Right hindlimb (tissue), 1 donor: ENCODE measurements around the gene YIF1B.

Experiments used
- DNase-seq: peaks from one replicate; pipeline ENCODE4 v3.0.0-alpha.2; 2018

YIF1B gene

DNA sequence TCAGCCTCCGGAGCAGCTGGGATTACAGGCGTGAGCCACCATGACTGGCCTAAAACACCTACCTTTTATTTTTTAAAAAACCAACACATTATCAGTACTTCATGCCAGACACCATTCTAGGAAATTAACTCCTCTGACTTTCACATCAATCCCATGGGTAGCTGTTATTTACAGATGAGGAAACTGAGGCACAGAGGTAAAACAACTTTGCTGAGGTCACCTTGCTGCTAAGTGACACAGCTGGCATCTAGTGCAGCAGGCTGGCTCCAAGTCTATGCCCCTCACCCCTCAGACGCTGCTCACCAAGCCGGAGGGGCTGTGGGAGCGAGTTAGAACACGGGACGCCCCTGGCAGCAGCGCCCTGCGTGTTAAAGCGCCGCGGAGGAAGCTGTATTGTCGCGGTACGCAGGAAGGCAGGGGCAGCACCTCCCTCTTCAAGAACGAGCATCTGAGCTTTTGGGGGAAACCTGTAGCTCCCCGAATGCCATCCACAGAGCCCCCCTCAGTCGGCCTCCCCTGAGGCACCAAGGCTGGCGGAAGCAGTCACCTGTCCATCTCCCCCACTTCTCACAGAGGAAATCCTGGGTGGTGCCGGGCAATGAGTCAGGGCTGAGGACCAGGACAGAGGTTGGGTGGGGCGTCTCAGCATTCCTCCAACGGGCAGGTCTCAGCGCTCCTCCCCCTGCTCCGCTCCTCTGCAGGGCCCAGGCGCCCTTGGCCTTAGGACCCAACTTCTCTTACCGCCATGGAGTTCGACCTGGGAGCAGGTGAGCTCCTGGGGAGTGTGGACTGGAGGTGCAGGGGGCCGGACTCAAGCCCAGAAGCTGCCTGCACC is 12.0 kb downstream of the YIF1B start, which contains the start of gene C19orf33:
Gene C19orf33 (plus strand): TSS at position 735 of the 835 bp plus-strand sequence. CDS start 11 bp downstream, at position 746.
- no peak for DNase-seq

DNA sequence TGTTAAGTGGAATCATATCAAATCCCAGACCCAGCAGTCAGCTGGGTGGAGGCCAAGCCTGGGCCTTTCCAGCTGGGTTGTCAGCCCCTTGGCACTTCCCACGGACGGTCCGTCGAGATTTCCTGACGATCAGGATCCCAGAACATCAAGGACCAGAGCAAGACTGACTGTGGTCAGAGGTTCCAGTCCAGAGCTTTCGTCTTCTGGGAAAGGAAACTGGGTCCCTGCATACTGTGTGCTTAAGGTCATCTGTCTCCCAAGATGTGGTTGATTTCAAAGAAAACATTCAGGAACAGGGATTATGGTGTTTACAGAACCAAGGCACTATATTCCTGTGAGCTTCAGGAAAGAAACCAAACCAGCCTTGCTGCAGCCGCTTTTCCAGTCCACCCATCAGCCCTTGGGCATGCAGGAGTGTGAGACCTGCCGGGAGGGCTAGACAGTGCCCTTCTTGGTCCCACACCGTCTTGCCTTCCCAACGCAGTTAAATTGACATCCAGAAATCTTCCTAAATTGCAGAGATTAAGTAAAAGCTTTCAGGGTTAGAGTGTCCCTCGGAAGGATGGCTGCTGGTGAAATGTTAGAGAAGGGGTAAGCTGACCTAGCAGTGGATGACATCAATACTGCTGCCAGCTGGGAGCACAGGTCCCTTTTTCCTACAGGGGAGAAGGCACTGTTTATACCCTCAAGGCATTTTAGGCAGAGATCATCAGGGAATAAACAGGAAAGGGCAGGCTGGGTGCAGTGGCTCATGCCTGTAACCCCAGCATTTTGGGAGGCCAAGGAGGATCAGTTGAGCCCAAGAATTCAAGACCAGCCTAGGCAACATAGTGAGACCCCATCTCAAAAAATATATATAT is 16.7 kb downstream of the YIF1B start:
- DNase-seq = no peak

DNA sequence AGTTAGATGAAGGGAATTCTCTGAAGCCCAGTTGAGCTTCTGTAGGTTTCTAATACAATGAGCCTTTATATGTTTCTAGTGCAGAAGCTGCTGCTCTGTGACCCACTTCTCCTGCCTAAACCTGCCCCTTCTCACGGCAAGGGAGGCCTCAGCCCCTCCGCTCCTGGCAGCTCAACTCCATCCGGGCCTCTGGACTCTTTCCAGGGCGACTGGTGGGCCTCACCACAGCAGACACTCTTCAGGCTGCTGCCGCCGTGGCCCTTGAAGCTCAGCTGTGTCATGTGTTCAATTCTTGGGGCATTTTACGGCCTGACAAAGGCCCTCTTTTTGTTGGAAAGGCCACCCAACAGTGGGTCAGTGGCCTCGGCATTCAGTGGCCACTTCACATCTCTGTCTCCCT is 21.7 kb downstream of the YIF1B start:
- DNase-seq = no peak

DNA sequence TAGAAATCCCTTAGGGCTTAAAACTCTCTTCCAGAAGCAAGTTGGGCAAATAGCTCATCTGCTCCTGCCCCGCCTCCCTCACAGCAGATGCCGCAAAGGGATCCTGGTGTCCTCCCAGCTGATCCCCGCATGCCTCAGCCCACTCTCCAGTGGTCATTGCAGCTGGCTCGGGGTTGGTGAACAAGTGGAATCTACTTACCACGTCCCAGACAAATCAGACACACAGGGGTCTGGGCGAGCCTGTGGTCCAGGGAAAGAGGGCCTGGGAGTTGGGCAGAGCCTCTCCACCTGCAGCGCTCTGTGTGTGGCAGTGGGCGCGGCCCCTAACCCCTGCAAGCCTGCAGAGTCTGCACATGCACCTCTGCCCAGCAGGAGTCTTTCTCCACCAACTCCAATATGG is 22.5 kb downstream of the YIF1B start:
- DNase-seq = no peak

DNA sequence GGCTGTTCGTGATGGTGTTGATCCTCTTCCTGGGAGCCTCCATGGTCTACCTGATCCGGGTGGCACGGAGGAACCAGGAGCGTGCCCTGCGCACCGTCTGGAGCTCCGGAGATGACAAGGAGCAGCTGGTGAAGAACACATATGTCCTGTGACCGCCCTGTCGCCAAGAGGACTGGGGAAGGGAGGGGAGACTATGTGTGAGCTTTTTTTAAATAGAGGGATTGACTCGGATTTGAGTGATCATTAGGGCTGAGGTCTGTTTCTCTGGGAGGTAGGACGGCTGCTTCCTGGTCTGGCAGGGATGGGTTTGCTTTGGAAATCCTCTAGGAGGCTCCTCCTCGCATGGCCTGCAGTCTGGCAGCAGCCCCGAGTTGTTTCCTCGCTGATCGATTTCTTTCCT is 23.9 kb downstream of the YIF1B start:
- no peak for DNase-seq

DNA sequence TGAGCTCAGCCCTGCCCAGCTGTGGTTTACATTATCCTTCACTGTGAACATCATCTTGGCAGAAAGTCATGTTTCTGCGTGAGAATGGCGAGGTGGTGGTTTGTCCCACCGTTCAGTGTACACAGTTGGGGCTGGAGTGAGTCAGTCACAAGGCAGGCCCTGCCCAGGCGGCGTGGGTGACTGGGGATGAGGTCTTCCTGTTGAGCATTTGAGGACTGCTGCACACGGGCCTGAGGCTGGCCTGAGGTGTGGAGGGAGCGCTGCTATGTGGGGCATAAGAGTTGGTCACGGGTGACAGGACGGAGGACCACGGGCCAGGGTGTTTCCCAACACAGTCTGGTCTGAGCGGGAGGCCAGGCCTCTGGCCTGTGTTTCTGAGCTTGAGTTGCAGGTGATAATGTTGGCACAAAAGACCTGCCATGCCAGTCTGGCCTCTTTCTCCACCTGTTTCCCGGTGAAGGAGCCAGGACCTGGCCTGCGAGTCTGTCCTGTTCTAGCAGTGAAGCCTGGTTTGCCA is 25.1 kb downstream of the YIF1B start:
- peak; percentile 63 for DNase-seq

DNA sequence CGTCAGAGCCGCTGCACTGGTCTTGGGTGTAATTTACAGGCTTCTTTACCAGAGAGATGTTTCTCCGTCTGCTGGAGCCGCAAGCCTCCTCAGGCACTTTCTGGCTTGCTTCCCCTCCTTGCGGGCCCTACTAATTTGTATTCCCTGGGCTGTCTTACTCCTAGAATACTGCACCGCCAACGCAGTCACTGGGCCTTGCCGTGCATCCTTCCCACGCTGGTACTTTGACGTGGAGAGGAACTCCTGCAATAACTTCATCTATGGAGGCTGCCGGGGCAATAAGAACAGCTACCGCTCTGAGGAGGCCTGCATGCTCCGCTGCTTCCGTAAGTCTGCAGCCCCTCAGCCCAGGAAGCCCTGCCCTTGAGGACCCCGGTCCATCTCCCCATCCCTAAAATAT is 25.8 kb downstream of the YIF1B start:
- no peak for DNase-seq

DNA sequence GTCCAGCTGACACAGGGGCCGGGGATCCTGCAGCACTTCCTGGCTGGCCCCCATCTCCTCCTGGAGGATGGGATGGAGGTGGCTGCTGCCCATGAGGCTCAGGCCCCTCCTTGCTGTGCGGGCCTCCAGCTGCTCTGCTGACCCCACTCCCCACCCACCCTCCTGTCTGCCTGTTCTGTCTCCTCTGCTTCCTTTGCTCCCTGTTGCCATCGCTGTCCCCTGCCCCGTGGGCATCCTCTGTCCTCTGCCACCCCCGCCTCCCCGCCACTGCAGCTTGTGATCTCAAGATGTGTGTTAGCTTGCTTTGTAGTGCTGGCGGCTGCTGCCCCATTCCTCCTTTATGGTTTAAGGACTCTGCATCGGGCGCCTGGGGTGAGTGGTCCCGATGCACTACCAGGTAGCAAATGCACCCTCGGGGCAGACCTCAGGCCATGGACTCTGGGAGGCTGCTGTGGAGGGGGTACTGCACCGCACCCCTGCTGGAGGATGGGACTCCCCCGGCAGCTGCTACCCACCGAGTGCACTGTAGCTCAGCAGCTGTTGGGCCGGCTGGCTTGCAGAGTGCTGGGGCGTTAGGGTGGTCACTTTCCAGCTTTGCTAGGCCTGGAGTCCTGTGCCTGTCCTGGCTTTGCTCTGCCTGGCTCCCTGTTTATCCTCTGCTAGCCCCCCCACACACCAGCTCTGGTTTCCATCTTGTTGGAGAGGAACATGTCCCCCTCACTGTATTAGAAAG is 27.5 kb downstream of the YIF1B start:
- no peak for DNase-seq

DNA sequence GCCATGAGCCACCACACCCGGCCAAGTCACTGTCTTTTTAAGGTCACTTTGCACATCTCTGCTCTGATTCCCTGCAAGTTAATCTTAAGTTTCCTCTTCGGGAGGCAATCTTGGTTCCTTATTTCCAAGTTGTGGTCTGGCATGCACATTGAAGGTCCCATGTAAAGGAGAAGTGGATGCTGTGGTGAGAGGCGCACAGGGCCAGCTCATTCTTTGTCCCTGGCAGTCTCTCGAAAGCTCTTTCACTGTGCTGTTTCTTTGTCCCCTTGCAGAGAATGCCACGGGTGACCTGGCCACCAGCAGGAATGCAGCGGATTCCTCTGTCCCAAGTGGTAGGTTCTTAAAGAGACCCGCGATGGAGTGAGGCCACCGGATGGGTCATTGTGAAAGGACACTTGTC is 28.1 kb downstream of the YIF1B start:
- no peak for DNase-seq

DNA sequence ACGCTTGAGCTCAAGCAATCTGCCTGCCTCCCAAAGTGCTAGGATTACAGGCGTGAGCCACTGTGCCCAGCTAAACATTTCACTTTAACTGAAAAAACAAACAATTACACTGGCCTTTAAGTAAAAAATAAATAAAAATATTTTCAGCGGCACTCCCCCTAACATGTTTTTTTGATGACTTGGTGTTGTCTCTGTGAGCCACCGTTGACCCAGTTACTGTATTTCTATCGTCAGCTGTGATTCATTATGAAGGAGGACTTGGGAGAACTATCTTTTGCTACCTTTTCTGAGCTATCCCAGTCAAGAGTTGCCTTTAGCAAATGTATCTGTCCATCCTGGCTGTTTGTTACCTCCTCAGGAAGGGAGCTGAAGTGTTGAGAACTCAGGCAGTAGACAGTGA is 30.2 kb downstream of the YIF1B start:
- DNase-seq = no peak

DNA sequence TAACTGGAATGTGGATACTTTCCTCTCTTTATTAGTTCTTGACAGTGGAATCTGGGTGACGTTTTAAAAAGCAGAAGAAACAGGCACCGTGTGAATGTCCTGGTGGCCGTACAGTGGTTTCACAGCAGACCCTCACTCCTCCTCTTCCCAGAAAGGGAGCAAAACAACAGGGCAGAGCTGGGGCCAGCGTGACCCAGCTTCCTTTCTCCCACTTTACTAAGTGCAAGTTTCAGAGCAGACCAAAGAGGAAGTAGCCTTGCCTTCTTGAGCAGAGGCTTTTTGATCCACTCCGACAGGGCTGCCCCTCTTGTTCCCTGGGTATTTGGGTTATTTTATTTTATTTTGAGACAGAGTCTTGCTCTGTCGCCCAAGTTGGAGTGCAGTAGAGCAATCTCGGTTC is 31.3 kb downstream of the YIF1B start:
- no peak for DNase-seq

DNA sequence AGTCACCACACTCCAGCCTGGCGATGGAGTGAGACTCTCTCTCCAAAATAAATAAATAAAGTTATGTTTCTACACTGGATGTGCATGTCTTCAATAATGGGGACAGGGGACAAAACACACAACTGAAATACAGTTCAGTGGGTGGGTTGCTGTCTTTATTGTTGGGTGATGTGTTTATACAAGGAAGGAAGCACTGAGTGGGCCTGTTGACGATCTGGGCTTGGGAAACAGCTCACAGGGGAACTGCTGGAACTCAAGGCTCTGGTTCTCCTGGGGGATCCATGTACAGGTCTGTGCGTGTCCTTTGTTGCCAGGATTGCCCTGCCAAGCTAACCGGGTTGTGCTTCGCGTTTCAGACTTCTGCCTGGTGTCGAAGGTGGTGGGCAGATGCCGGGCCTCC is 32.5 kb downstream of the YIF1B start:
- DNase-seq = no peak

DNA sequence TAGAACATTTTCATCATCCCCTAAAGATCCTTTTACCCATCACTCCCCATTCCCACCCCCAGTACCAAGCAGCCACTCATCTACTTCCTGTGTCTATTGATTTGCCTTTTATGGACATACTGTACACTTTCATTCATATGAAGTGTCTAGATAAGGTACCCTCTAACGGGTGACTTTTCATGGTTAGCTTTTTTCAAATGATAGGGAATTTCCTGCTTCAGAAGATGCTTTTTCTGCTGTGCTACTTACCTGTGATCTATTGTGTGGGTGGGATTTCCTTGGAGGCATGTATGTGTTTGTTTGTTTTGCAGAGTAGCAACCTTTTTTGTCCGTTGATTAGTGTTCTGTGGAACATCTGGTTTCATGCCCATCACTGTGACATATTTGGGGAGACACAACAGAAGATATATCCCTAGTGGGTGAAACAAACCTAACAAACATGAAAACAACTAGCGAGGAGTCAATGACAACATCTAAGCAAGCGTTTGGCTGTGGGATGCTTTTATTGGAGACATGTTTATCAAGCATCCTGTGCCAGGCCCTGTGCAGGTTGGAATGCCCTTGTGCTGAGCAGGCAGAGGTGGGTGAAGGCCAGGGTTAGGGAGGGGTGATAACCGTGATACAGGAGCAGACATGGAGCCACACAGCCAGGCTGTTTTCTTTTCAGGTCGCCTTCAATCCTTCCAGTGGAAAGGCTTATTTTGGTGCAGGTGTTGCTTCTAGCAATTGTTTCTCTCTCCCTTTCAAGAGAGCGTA is 33.8 kb downstream of the YIF1B start:
- no peak for DNase-seq

DNA sequence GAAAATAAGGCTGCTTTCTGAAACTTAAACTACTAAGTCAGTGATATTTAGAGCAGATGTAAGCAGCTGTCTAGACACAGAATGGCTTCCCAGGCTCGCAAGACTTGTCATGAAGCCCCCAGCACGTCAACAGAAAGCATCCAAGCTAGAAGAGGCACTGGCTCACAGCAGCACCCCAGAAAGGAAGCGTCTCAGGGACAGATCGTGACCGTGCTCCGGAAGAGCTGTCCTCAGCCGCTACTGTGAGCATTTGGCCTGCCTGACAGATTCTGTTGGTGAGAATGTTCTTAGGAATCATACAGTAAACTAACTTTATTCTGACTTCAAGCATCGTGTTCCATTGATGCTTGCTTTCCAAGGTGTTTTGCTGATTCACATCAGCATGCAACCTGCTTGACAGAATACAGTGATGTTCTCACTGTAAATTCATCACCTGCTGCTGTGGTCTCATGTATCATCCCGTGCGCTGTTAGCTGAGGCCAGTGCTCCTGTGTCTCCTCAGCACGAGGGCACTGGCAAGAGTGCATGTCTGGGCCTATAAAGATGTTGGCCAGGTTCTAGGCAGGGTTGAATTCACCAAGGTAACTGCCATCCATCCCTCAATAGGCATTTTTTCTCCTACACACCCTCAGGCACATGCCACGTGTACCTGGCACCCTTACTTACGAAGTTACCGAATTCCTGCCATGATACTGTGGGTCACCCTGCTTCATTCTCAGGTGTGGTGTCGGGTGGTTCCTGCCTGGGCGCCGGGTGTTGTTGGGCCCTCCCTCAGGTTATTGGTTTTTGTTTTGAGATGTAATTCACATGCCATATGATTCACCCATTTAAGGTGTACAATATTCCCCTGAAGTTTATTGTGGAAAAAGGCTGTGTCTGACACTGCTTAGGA is 35.5 kb downstream of the YIF1B start:
- DNase-seq = no peak

DNA sequence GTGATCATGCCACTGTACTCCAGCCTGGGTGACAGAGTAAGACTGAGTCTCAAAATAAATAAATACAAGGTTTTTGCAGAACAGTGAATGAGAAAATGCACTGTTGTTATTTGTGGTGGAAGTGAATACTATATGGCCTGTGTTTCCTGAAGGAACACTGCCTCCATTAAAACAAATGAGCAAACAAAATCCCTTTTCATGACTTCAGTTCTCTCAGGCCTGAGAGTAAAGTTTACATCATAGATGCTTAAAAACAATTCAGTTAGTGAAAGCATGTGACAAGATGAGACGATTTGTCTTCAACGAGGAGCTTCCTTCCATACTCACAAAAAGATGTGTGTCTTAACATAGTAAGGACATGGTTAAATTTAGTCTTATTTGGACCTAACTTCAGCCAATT is 37.0 kb downstream of the YIF1B start:
- no peak for DNase-seq

DNA sequence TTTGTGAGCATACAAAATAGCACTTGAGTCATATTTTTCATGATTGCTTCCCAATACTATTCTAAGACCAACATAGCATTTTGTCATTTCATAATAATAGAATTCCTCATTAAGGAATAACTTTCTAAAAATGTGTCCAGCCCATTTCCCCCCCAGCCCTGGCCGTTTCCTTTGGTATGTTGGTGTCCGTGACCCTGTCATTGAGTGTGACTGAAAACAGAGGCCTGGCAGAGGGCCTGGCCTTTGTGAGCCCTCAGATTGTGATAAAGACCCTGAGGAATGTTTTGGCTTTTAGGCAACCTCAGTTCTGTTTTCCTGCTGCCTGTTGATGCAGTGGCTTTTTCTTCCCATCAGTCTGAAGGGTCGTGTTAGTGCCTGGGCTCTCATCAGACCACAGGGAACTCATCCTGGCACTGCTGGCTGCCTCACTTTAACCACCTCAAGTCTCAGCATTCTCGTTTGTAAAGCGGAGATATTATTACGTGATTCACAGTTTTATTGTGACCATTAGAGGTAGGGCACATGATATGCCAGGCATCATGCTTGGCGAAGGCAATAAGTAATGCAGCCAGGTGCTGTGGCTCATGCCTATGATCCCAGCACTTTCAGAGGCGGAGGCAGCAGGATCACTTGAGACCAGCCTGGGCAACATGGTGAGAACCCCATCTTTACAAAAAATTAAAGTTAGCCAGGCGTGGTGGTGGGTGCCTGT is 37.6 kb downstream of the YIF1B start:
- DNase-seq = no peak

DNA sequence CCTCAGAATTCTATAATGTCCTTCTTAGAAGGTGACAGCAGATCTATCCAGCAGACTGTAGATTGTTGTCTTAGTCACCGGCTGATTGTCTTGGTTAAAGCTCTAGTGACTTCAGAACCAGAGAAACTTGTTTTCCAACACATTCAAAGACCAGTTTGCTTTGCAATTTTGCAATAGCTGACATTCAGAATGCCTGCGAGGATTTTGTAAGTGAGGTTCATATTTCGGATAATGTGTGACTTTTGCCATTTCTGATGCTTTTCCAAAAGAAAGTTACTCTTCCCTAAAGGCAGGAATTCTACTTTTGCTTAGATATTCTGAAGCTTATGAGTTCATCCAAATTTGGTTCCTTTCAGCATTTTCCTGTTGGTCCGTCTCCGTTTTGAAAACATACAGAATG is 38.2 kb downstream of the YIF1B start:
- no peak for DNase-seq

DNA sequence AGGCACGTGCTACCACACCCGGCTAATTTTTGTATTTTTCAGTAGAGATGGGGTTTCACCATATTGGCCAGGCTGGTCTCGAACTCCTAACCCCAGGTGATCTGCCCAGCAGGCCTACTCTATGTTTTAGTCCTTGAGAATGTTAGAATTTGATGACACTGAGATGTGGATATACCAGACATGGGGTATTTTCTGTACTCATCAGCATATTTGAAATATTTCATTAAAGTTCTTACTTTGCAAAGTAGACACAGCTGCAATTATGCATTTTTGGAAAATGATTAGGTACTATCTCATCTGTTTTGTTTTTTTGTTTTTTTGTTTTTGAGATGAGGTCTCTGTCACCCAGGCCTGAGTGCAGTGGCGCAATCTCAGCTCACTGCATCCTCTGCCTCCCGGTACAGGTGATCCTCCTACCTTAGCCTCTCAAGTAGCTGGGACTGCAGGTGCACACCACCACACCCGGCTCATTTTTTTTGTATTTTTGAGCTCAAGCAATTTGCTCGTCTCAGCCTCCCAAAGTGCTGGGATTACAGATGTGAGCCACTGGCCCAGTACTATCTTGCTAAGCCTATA is 38.7 kb downstream of the YIF1B start:
- no peak for DNase-seq

DNA sequence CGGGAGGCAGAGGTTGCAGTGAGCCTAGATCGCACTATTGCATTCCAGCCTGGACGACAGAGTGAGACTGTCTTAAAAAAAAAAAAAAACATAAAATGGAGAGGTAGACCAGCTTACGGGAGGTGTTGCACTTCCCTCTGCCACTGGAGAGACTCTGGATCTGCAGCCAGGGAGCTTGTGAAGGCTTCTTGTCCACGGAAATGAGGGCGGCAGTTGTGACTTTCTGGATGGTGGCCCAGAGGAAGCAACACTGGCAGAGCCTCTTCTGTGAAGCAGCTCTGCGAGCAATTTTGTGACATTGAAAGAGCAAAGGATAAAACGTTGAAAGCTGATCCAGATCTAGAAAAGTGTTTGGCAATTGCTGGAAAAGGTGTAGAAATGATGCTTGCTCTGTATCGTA is 41.0 kb downstream of the YIF1B start:
- no peak for DNase-seq

DNA sequence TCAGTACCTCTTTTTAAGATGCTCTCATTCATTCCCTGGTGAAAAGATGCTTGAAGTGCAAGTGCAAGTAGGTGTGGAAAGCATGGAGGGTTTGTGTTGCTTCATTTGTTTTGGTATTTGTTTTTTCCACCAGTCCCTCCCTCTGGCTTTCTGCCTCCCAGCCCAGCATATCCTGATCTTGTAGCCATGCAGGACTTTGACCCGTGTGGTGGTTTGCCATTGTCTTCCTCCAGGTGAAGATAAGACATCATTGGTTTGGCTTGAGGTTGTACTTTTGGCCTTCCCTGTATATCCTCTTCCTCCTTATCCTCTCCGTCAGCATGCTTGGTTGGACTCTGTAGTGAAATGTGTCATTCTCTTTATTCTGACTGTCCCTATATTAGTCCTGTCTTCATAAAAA is 42.2 kb downstream of the YIF1B start:
- no peak for DNase-seq
